Measurements from ENCODE around the gene PCSK5.

The PCSK5 gene

GRCh38 chr9:76101075-76101474 lies 210.6 kb downstream of the PCSK5 start:
- no peak overlapping the region for H3K27ac ChIP-seq (ENCODE audit: low read length)
- no peak for ATAC-seq (ENCODE audit: insufficient read depth, low read depth)
- H3K9ac ChIP-seq (ENCODE audit: low read depth, low read length): no peak overlapping the region
- no peak for TF ChIP-seq EZH2 (IDR thresholded peaks at IDR 0.05; ENCODE audit: borderline replicate concordance, low read depth, low read length, severe bottlenecking)
- no peak for TF ChIP-seq CTCF (IDR thresholded peaks at IDR 0.05; ENCODE audit: borderline replicate concordance, extremely low read depth, low read length, poor library complexity, severe bottlenecking)
- no peaks in the 10 kb centered on the region for H3K9me3 ChIP-seq (ENCODE audit: insufficient read depth, low read length, severe bottlenecking)
- H3K4me2 ChIP-seq (ENCODE audit: insufficient read depth, low read length): no peak overlapping the region
- peaks cover 29% of the 10 kb centered on the region; the same call in 1 of the 2 replicates for H3K36me3 ChIP-seq (ENCODE audit: insufficient read depth, low read length)
- no peak overlapping the region for H3K4me3 ChIP-seq (ENCODE audit: low read depth in 1 of 2, low read length in 2 of 2)
- H4K20me1 ChIP-seq (ENCODE audit: insufficient read depth, low read length): no peaks in the 10 kb centered on the region
- no peaks in the 10 kb centered on the region for H3K79me2 ChIP-seq (ENCODE audit: insufficient read depth, low read length)
- no peak overlapping the region for H2AFZ ChIP-seq (ENCODE audit: low read depth, low read length)
- H3K4me1 ChIP-seq (ENCODE audit: insufficient read depth, low read length): no peaks in the 10 kb centered on the region
- no peaks in the 10 kb centered on the region for H3K27me3 ChIP-seq (ENCODE audit: insufficient read depth, low read length, poor library complexity)
- DNase-seq: no peak

GRCh38 chr9:76101491-76101890 lies 211.0 kb downstream of the PCSK5 start:
- no peak for DNase-seq
- TF ChIP-seq EZH2 (IDR thresholded peaks at IDR 0.05; ENCODE audit: borderline replicate concordance, low read depth, low read length, severe bottlenecking) (no peak), CTCF (IDR thresholded peaks at IDR 0.05; ENCODE audit: borderline replicate concordance, extremely low read depth, low read length, poor library complexity, severe bottlenecking) (no peak)
- Histone ChIP-seq H3K36me3 (ENCODE audit: insufficient read depth, low read length) (peaks cover 27% of the 10 kb centered on the region; the same call in 1 of the 2 replicates), H3K9ac (ENCODE audit: low read depth, low read length) (no peak overlapping the region), H3K9me3 (ENCODE audit: insufficient read depth, low read length, severe bottlenecking) (no peaks in the 10 kb centered on the region), H3K4me3 (ENCODE audit: low read depth in 1 of 2, low read length in 2 of 2) (no peak overlapping the region), H4K20me1 (ENCODE audit: insufficient read depth, low read length) (no peaks in the 10 kb centered on the region), H3K27ac (ENCODE audit: low read length) (no peak overlapping the region), H3K4me1 (ENCODE audit: insufficient read depth, low read length) (no peaks in the 10 kb centered on the region), H3K79me2 (ENCODE audit: insufficient read depth, low read length) (no peaks in the 10 kb centered on the region), H3K27me3 (ENCODE audit: insufficient read depth, low read length, poor library complexity) (no peaks in the 10 kb centered on the region), H2AFZ (ENCODE audit: low read depth, low read length) (no peak overlapping the region), H3K4me2 (ENCODE audit: insufficient read depth, low read length) (no peak overlapping the region)
- no peak for ATAC-seq (ENCODE audit: insufficient read depth, low read depth)

GRCh38 chr9:76101947-76102346 lies 211.5 kb downstream of the PCSK5 start:
- TF ChIP-seq EZH2 (IDR thresholded peaks at IDR 0.05; ENCODE audit: borderline replicate concordance, low read depth, low read length, severe bottlenecking) (no peak), CTCF (IDR thresholded peaks at IDR 0.05; ENCODE audit: borderline replicate concordance, extremely low read depth, low read length, poor library complexity, severe bottlenecking) (no peak)
- H3K9me3 ChIP-seq (ENCODE audit: insufficient read depth, low read length, severe bottlenecking): no peaks in the 10 kb centered on the region
- no peak overlapping the region for H3K4me3 ChIP-seq (ENCODE audit: low read depth in 1 of 2, low read length in 2 of 2)
- no peak for ATAC-seq (ENCODE audit: insufficient read depth, low read depth)
- no peaks in the 10 kb centered on the region for H4K20me1 ChIP-seq (ENCODE audit: insufficient read depth, low read length)
- no peaks in the 10 kb centered on the region for H3K4me1 ChIP-seq (ENCODE audit: insufficient read depth, low read length)
- no peaks in the 10 kb centered on the region for H3K27me3 ChIP-seq (ENCODE audit: insufficient read depth, low read length, poor library complexity)
- peaks cover 27% of the 10 kb centered on the region; the same call in 1 of the 2 replicates for H3K36me3 ChIP-seq (ENCODE audit: insufficient read depth, low read length)
- no peak overlapping the region for H3K27ac ChIP-seq (ENCODE audit: low read length)
- no peak for DNase-seq
- no peaks in the 10 kb centered on the region for H3K79me2 ChIP-seq (ENCODE audit: insufficient read depth, low read length)
- H3K4me2 ChIP-seq (ENCODE audit: insufficient read depth, low read length): no peak overlapping the region
- H3K9ac ChIP-seq (ENCODE audit: low read depth, low read length): no peak overlapping the region
- H2AFZ ChIP-seq (ENCODE audit: low read depth, low read length): no peak overlapping the region

Data from DND-41 (cell line).